Astrocyte (in vitro differentiated cells and primary cell): Measurements from ENCODE around the gene KRT23.

Source experiments
- CTCF ChIP-seq: IDR thresholded peaks from 2 replicates; pipeline ENCODE4 v1.5.1; 2011; ENCODE audit warnings: low read depth, mild to moderate bottlenecking, inconsistent platforms, low read length, moderate library complexity; ENCODE audit not compliant: insufficient read depth
- EZH2 ChIP-seq: IDR thresholded peaks from 2 replicates; pipeline ENCODE4 v1.6.1; 2012; ENCODE audit warnings: mild to moderate bottlenecking, low read length, inconsistent platforms; ENCODE audit not compliant: insufficient read depth

GRCh38 chr17:40944531-40944930 is 7.1 kb upstream of the KRT23 start:
- TF ChIP-seq EZH2: no peak
- TF ChIP-seq CTCF: no peak
